ENCODE data around the gene CNN3. TPM values are rescaled to one million over a fixed set of nuclear protein-coding genes. Genes with fewer than 3 reads are reported as not detected.
"Not testable (repeated sequence)": the region's sequence is repeated elsewhere in the genome, so short reads cannot be mapped to it uniquely, and the experiment has no call there.

The CNN3 gene
- total and polyA plus RNA-seq, 2 donors (not counting 3 experiments of a cell fraction or from before 2014, with no cell fraction given) = 174 to 392 TPM

DNA sequence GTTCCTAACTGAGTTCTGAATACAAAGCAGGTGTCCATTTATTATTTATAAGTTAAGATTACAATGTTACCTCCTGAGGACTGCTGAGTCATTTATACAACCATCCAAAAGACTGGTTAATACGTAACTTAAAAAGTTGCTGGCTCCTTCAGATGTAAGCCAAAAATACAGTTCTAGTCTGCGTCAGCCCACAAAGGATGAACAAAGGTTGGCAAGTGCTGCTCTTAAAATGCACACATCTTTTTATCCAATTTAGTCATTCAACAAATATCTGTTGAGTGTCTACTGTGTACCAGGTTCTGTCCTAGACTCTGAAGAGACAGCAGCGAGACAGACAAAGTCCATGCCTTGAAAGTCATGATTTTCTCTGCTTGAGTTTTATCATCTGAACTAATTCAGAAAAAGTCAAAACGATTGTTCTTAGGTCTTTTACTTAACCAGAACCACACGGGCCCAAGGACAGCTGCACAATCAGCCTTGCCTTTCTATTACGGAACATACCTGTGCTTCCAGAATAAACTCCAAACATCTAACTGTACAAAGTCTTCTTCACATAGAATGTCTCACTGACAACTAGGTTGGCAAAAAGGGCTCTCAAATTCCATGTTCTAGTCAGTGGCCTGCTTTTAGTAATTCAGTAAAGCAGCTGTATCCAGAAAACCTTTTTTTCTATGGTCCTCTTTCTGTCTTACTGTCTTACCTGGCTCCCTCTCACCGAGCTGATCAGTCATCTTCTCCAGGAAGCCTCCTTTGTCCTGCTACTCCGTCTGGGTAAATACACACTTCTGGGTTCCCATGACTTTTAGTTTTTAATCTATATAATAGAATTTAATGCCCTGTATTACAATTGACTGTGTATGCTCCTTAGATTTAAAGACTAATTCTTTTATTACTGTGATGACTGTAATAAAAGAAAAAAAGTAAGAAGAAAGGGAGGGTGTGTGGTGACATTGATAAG lies 15.5 kb upstream of the CNN3 start:
- no peak for TF ChIP-seq GATA2 (IDR thresholded peaks at IDR 0.05; ENCODE audit: insufficient read depth, insufficient read length, low read depth, low read length)
- no peak for TF ChIP-seq FOS (IDR thresholded peaks at IDR 0.05; ENCODE audit: borderline replicate concordance, insufficient read depth, low read length)
- no peak for TF ChIP-seq POLR2AphosphoS5 (IDR thresholded peaks at IDR 0.05; ENCODE audit: insufficient read depth, low read depth, low read length)
- no peak for TF ChIP-seq POLR2A (IDR thresholded peaks at IDR 0.05; ENCODE audit: low read depth, low read length)
- no peak for TF ChIP-seq JUN (IDR thresholded peaks at IDR 0.05; ENCODE audit: borderline replicate concordance, insufficient read depth, insufficient read length, low read depth)
- no peak for TF ChIP-seq EZH2 (IDR thresholded peaks at IDR 0.05; ENCODE audit: borderline replicate concordance, low read depth, low read length, severe bottlenecking)
- TF ChIP-seq CTCF (IDR thresholded peaks at IDR 0.05; ENCODE audit: extremely low read depth in 1 of 2, insufficient read depth in 1 of 2, low read depth in 1 of 2, low read length in 2 of 2) = no peak
- intact Hi-C loops (cut with micrococcal nuclease) (no loop called here), dilution Hi-C loops (cut with MboI; ENCODE audit: extremely low pct_ligation_motif_present, low sequenced_read_pairs) (no loop called here)
- Histone ChIP-seq H3K79me2 (ENCODE audit: control insufficient read depth, insufficient read depth, low read length) (no peaks in the 10 kb centered on the region), H3K9me3 (replicated peaks; ENCODE audit: control insufficient read depth, insufficient read depth, low read length) (no peaks in the 10 kb centered on the region), H3K27ac (ENCODE audit: insufficient read depth, low read depth, low read length) (no peak overlapping the region), H3K4me2 (ENCODE audit: insufficient read depth, low read length) (no peak overlapping the region), H3K36me3 (ENCODE audit: control insufficient read depth in 2 of 2, extremely low read depth in 1 of 2, insufficient read depth in 2 of 2, low read length in 2 of 2) (no peaks in the 10 kb centered on the region), H2AFZ (ENCODE audit: low read depth, low read length) (no peak overlapping the region), H3K4me3 (replicated peaks in 1 of 3; ENCODE audit: insufficient read depth in 1 of 3, low read depth in 1 of 3, low read length in 3 of 3) (no peak overlapping the region), H3K4me1 (ENCODE audit: control insufficient read depth, extremely low read depth, insufficient read depth, low read length) (peaks cover 5% of the 10 kb centered on the region), H3K9me1 (replicated peaks; ENCODE audit: control insufficient read depth, extremely low read depth, insufficient read depth, low read length) (no peaks in the 10 kb centered on the region), H3K27me3 (ENCODE audit: control insufficient read depth in 2 of 2, insufficient read depth in 2 of 2, low read length in 2 of 2) (no peaks in the 10 kb centered on the region), H4K20me1 (replicated peaks; ENCODE audit: control insufficient read depth, extremely low read depth, insufficient read depth, low read length) (no peaks in the 10 kb centered on the region), H3K9ac (replicated peaks; ENCODE audit: extremely low read depth, insufficient read depth, low read length) (no peak overlapping the region)
- ChIA-PET POLR2A (no interaction called here), CTCF (no interaction called here)
- DNase-seq (ENCODE audit: low read depth, low spot score) = no peak
- no peak for FAIRE-seq
- BruUV-seq (replicated peaks) = no TSS peak

GRCh38 chr1:94941480-94941879 lies 14.6 kb upstream of the CNN3 start:
- H4K20me1 ChIP-seq (replicated peaks; ENCODE audit: control insufficient read depth, extremely low read depth, insufficient read depth, low read length); dilution Hi-C loops (cut with MboI; ENCODE audit: extremely low pct_ligation_motif_present, low sequenced_read_pairs); H3K79me2 ChIP-seq (ENCODE audit: control insufficient read depth, insufficient read depth, low read length); BruUV-seq (replicated peaks); H3K9me1 ChIP-seq (replicated peaks; ENCODE audit: control insufficient read depth, extremely low read depth, insufficient read depth, low read length); H3K36me3 ChIP-seq (ENCODE audit: control insufficient read depth in 2 of 2, extremely low read depth in 1 of 2, insufficient read depth in 2 of 2, low read length in 2 of 2); H3K4me3 ChIP-seq (replicated peaks in 1 of 3; ENCODE audit: insufficient read depth in 1 of 3, low read depth in 1 of 3, low read length in 3 of 3); FAIRE-seq; H3K9ac ChIP-seq (replicated peaks; ENCODE audit: extremely low read depth, insufficient read depth, low read length); intact Hi-C loops (cut with micrococcal nuclease); H3K27ac ChIP-seq (ENCODE audit: insufficient read depth, low read depth, low read length); DNase-seq (ENCODE audit: low read depth, low spot score); H3K27me3 ChIP-seq (ENCODE audit: control insufficient read depth in 2 of 2, insufficient read depth in 2 of 2, low read length in 2 of 2); H3K4me2 ChIP-seq (ENCODE audit: insufficient read depth, low read length); H2AFZ ChIP-seq (ENCODE audit: low read depth, low read length); POLR2A ChIA-PET; H3K9me3 ChIP-seq (replicated peaks; ENCODE audit: control insufficient read depth, insufficient read depth, low read length): not testable (repeated sequence)
- CTCF ChIA-PET = interaction anchor here (1.7 kb wide), 1 partner anchor 100 kb away, joined by 7 read pairs; no protein-coding TSS in a partner anchor
- H3K4me1 ChIP-seq (ENCODE audit: control insufficient read depth, extremely low read depth, insufficient read depth, low read length) = peaks cover 14% of the 10 kb centered on the region

Measured in endothelial cell of umbilical vein (primary cell).